ENCODE data around the gene WASHC2A. TPM values are rescaled to one million over a fixed set of nuclear protein-coding genes. Genes with fewer than 3 reads are reported as not detected.
A peak's percentile ranks its signal among the peaks of the same experiment; 100 is the strongest.
"Not testable (repeated sequence)": the region's sequence is repeated elsewhere in the genome, so short reads cannot be mapped to it uniquely, and the experiment has no call there.

The WASHC2A gene
- polyA plus RNA-seq, 1 donor from 2014 or later: 29.9 TPM

- H3K9me3 Mint-ChIP-seq, H3K27me3 Mint-ChIP-seq, H3K36me3 Mint-ChIP-seq: not testable (repeated sequence)
- peak overlapping the region in 1 of 4 donors; percentile 37 for H3K4me3 Mint-ChIP-seq
- H3K4me1 Mint-ChIP-seq: peaks cover 0 to 11% (median 5%) of the 10 kb centered on the region in 3 donors
- H3K27ac Mint-ChIP-seq: peak overlapping the region in 2 of 3 donors; percentile 9 to 67
These were observed 34.5 kb downstream of the WASHC2A start for GRCh38 chr10:50102267-50102666.

DNA sequence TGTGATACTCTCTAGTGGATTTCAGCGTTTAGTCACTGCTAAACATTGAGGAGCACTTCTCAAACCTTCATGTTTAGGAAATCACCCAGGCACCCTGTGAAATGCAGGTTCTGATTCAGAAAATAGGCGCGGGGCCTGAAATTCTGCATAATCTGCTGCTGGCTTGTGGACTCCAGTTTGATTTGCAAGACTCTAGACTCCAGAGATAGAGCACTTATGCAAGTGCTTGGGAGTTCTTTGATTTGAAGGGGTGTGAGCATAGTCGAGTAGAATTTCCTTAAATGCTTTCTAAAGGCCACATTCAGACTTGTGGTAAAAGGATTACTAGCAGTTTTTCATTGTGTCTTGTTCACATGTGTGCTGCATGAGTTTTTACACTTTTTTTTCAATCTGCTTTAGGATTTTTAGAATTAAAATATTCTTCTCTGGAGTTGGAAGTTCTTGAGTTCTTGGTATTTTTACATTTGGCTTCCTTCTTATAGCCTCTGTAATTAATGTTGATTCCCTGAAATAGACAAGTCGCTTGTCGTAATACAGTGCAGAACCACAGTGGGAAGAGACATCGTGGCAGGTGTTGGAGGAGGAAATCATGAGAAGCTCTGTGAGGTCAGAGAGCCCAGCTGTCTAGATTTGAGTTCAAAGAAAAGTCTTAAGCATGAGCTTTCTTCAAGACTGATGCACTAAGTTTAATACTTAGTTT is 41.4 kb downstream of the WASHC2A start:
- H3K9me3 Mint-ChIP-seq, H3K4me1 Mint-ChIP-seq, H3K27ac Mint-ChIP-seq, H3K36me3 Mint-ChIP-seq, H3K4me3 Mint-ChIP-seq, H3K27me3 Mint-ChIP-seq: not testable (repeated sequence)

- not testable (repeated sequence) for H3K4me3 Mint-ChIP-seq, H3K4me1 Mint-ChIP-seq, H3K9me3 Mint-ChIP-seq, H3K27me3 Mint-ChIP-seq, H3K36me3 Mint-ChIP-seq, H3K27ac Mint-ChIP-seq
These were observed 44.8 kb downstream of the WASHC2A start for GRCh38 chr10:50112419-50113112.

DNA sequence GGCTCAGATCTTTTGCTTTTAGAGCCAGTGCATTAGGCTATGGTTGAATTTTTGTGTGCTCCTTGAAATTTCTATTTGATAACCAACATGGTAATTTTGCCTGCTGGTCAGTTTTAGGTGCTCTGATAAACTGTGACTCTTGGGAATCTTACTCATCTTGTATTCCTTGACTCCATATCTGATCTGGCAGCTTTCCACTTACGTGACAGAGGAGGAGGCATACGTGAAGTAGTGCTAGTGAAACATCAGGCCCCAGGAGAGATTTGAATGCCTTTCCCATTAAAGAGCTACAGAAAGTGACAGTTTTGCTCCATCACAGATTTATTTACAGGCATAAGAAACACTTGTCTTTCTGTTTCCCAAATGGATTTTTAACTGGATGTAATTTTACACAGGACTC is 59.0 kb downstream of the WASHC2A start:
- not testable (repeated sequence) for H3K36me3 Mint-ChIP-seq, H3K4me3 Mint-ChIP-seq, H3K27ac Mint-ChIP-seq, H3K27me3 Mint-ChIP-seq, H3K4me1 Mint-ChIP-seq, H3K9me3 Mint-ChIP-seq

GRCh38 chr10:50127770-50128292 is 60.1 kb downstream of the WASHC2A start:
- H3K36me3 Mint-ChIP-seq, H3K27ac Mint-ChIP-seq, H3K27me3 Mint-ChIP-seq, H3K4me3 Mint-ChIP-seq, H3K4me1 Mint-ChIP-seq, H3K9me3 Mint-ChIP-seq: not testable (repeated sequence)

DNA sequence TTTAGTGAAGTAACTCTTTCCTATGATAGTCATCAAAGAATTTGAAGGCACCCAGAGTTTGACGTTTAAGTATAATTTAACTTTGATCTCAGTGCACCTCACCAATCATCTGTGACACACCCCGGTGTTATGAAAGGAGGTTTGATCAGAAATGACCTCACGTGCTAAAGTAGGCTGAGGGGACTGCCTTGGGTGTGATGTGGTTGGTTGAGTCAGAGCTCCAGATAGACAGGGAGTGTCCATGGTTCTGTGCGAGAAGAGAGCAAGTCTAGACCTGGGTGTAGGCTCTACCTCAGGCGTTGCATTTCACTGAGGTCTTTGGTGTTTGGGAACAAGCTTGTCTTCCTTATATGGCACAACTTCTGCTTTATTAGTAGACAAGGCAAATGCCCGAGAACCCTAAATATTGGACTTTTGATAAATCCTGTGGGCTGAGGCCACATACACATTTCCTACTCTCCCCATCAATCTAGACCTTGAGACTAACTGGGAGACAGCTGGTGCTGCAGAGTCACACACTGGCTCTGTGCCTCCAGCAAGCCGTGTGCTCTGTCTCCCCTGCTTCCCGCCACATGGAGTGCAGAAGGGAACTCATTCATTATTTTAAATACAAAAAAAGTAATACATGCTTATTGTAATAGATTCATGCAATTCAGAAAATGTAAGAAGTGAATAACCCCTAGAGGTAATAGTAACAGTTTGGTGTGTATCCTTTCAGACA is 63.7 kb downstream of the WASHC2A start:
- H3K4me3 Mint-ChIP-seq, H3K9me3 Mint-ChIP-seq, H3K27ac Mint-ChIP-seq, H3K27me3 Mint-ChIP-seq, H3K4me1 Mint-ChIP-seq, H3K36me3 Mint-ChIP-seq: not testable (repeated sequence)

DNA sequence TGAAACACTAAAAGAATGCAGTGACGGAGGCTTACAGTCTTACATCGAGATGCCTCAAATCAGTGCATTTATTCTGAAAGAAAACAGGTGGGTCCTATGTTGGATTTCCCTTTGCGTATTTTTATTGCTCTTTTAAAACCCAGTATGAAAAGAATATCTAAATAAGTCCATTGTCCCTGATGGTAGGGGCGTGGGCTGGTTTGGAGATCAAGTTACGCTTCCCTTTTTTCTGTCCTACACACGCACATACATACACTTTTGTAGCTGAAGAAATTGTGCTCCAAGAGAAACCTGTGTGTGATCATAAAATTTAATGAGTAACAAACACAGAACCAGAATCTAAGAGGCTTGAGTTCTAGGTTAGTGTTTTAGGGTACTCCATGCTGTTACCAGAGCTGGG is 64.6 kb downstream of the WASHC2A start:
- not testable (repeated sequence) for H3K27ac Mint-ChIP-seq, H3K36me3 Mint-ChIP-seq, H3K4me3 Mint-ChIP-seq, H3K27me3 Mint-ChIP-seq, H3K4me1 Mint-ChIP-seq, H3K9me3 Mint-ChIP-seq

DNA sequence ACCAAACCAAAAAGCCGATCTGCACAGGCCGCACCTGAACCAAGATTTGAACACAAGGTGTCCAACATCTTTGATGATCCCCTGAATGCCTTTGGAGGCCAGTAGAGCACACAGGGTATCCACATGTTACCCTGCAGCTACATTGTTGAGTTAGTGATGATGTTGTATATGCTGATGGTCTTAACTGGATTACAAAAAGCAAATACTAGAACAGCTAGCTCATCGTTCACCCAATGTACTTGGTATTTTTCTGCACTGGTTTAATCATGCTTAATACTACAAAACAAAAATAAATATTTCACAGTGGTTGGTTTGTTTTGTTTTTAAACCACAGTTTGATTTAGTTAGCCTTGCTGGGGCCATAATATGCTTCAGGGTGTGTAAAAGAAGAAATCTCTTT is 65.1 kb downstream of the WASHC2A start:
- not testable (repeated sequence) for H3K27ac Mint-ChIP-seq, H3K4me3 Mint-ChIP-seq, H3K36me3 Mint-ChIP-seq, H3K27me3 Mint-ChIP-seq, H3K4me1 Mint-ChIP-seq, H3K9me3 Mint-ChIP-seq

GRCh38 chr10:50143512-50144174 is 75.9 kb downstream of the WASHC2A start:
- H3K36me3 Mint-ChIP-seq, H3K9me3 Mint-ChIP-seq, H3K27me3 Mint-ChIP-seq, H3K27ac Mint-ChIP-seq, H3K4me1 Mint-ChIP-seq: not testable (repeated sequence)
- peak overlapping the region in 1 of 4 donors; percentile 27 for H3K4me3 Mint-ChIP-seq

DNA sequence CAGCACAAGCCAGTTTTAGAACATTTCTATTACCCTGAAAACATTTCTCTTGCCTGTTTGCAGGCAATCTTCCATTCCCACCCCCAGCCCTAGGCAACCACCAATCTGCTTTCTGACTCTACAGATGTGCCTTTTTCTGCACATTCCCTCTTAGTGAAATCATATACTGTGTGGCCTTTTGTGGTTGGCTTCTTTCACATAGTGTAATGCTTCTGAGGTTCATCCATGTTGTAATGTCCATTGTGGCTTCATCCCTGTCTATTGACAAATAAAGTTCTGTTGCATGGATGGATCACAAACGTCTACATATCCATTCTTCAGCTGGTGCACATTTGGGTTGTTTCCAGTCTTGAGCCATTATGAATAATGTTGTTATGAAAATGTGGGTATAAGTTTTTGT is 77.8 kb downstream of the WASHC2A start:
- H3K27ac Mint-ChIP-seq, H3K27me3 Mint-ChIP-seq, H3K4me3 Mint-ChIP-seq, H3K9me3 Mint-ChIP-seq, H3K36me3 Mint-ChIP-seq, H3K4me1 Mint-ChIP-seq: not testable (repeated sequence)

DNA sequence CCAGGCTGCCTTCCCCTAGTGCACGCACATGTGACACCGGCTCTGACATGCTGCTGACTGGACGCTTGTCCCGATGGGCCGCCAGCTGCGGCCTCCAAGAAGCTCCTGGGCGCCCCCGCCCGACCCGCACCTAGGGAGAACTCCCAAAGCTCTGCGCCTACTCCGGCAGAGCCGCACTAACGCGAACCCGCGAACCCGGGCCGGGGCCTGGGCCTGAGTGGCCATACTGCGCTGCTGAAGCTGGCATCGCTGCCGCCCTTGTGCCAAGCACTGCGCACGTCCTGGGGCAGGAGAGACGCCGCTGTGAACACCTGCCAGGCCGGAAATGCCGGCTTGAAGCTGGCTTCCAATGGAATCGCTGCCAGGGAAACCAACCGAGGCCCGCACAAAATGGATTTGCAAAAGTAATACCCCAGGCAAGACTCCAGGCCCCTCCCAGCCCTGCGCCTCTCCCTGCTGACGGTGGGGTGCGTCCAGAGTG is 85.1 kb downstream of the WASHC2A start:
- H3K4me1 Mint-ChIP-seq: no peaks in the 10 kb centered on the region
- H3K27me3 Mint-ChIP-seq: peaks cover 7% of the 10 kb centered on the region
- no peak overlapping the region for H3K4me3 Mint-ChIP-seq
- no peaks in the 10 kb centered on the region for H3K36me3 Mint-ChIP-seq
- peaks cover 0 to 4% (median 3%) of the 10 kb centered on the region in 3 donors for H3K9me3 Mint-ChIP-seq
- no peak overlapping the region for H3K27ac Mint-ChIP-seq

GRCh38 chr10:50157868-50158267 is 90.1 kb downstream of the WASHC2A start:
- H3K4me1 Mint-ChIP-seq, H3K27ac Mint-ChIP-seq, H3K27me3 Mint-ChIP-seq, H3K36me3 Mint-ChIP-seq, H3K9me3 Mint-ChIP-seq, H3K4me3 Mint-ChIP-seq: not testable (repeated sequence)

- not testable (repeated sequence) for H3K27me3 Mint-ChIP-seq, H3K9me3 Mint-ChIP-seq, H3K27ac Mint-ChIP-seq, H3K4me1 Mint-ChIP-seq, H3K4me3 Mint-ChIP-seq, H3K36me3 Mint-ChIP-seq
These were observed 92.1 kb downstream of the WASHC2A start for GRCh38 chr10:50159856-50160255.

- H3K36me3 Mint-ChIP-seq, H3K27ac Mint-ChIP-seq, H3K9me3 Mint-ChIP-seq, H3K4me1 Mint-ChIP-seq, H3K27me3 Mint-ChIP-seq: not testable (repeated sequence)
- peak overlapping the region in 1 of 4 donors; percentile 39 for H3K4me3 Mint-ChIP-seq
These were observed 97.3 kb downstream of the WASHC2A start for GRCh38 chr10:50165038-50165437.

DNA sequence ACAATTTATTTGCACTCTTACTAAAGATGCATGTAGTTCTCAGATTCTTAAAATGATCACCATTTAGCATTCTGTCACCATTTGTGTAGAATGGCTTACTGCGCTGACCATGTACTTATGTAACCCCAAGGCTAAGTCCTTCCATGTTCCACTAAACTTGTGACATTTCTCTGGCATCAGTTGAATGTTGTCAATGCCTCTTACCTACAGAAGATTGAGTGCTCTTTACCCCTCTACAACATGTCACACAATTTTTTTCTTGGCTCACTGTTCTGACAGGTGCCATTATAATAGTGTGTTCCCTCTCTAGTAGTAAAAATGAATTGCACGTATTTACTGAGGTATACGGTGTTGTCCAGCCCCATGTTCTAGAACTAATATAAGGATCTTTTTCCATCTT is 100.1 kb downstream of the WASHC2A start:
- not testable (repeated sequence) for H3K27ac Mint-ChIP-seq, H3K36me3 Mint-ChIP-seq, H3K4me3 Mint-ChIP-seq, H3K27me3 Mint-ChIP-seq, H3K9me3 Mint-ChIP-seq, H3K4me1 Mint-ChIP-seq
